NK-92 (cell line): ENCODE data around the gene MINDY4.

ENCODE experiments used
- DNase-seq: peaks from one replicate; lab custom pipeline; 2025; ENCODE audit not compliant: unreplicated experiment; lab: John Stamatoyannopoulos, UW

MINDY4 gene

GRCh38 chr7:30898411-30898810 is 127.2 kb downstream of the MINDY4 start:
- DNase-seq, result no peak

- no peak for DNase-seq
Measured at GRCh38 chr7:30899066-30899465, 127.8 kb downstream of the MINDY4 start.

- no peak for DNase-seq
Measured at GRCh38 chr7:30899630-30900029, 128.4 kb downstream of the MINDY4 start.

DNA sequence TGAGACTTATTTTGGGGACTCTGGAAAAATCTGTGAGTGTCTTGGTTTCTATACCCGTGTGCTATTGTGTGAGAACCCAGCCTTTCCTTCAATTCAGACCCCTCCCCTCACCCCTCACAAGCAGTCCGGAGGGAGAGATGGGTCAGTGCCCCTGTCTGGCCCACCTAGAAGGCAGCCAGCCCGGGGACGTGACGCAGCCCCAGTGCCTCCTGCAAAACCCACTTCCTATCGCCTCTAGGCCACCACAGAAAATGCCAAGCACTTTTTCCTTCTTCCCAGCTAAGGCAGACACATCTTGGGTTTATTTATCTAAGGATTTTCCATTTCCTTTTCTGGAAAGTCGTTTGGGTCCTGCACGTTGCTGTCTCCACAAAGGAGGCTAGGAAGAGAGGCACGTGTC is 128.8 kb downstream of the MINDY4 start:
- DNase-seq, result no peak

- DNase-seq, result no peak
Measured at GRCh38 chr7:30900803-30901362, 129.7 kb downstream of the MINDY4 start.

GRCh38 chr7:30901856-30902255 is 130.6 kb downstream of the MINDY4 start:
- no peak for DNase-seq

GRCh38 chr7:30902466-30902865 is 131.2 kb downstream of the MINDY4 start:
- no peak for DNase-seq

GRCh38 chr7:30903146-30903545 is 131.9 kb downstream of the MINDY4 start:
- DNase-seq, result no peak

DNA sequence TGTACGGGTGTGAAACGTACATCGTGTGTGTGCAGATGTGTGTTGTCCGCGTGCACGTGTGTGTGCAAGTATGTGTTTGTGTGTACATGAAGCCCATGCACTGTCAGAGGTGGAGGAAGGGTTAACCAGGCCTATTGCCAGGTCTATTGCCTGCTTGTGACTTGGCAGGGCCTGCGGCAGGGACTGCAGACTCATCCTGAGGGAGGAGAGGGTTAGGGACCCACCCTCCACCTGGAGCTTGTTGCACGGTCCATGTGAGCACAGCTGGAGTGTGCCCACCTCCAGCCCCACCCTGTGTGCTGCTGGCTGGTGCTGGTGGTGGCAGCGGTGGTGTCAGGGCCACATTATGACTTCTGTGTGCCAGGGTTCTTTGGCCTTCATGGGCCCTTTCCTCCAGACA is 133.3 kb downstream of the MINDY4 start:
- no peak for DNase-seq

DNA sequence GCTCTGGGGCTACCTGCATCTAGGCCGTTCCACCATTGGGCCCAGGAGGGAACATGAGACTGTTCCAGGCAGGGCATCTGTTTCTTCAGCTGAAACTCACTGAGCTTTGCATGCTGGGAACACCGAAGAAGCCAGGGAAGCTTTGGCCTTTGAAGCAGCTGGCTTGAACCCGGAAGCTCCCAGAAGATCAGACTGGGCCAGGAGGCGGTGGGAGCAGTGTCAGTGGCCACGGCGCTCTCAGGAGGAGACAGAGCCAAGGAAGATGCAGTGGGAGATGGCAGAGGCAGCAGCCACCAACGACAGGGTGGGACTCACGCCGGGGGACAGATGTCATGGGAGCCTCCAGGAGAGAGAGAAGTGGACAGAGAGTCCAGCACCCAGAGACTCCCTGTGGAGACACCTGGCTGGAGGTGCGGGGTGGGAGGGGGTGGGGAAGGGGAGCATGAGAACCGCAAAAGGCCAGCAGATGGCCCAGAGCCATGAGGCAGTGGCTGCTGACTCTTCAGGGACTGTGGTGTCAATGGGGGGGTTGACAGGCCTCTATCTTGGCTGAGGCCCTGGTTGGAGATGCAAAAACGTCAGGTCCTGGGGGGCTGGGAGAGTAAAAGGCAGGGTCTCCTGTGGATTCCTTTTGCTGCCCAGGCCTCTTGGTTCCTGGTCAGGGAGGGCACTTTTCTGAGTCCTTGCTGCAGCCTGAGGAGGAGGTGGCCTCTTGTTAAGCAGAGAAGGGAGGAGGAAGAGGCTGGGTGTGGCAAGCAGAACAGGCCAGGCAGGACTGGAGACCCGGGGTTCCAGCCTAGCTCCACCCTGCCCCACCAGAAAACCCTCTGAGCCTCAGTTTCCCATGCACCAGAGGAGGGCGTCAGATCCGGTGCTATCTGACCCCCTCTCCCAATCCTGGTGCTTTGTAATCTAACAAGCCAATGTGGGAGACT is 134.1 kb downstream of the MINDY4 start:
- DNase-seq, result no peak

DNA sequence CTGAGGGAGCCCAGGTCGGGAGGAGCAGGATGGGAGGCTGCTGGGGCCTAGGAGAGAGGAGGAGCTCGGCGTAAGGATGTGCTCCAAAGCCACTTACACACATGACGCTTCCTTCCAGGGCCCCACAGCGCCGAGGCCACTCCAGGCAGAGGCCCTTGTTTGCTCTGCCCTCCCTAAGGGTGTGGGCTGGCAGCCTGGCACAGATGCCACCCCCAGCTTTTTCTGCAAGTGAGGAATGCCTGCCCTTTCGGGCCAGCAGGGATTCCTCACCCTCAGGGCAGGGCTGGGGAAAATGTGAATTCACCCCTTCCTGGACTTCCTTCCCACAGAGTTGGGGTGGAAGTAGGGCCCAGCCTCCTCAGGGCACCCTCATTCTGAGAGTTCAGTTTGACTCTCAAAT is 134.8 kb downstream of the MINDY4 start:
- no peak for DNase-seq

GRCh38 chr7:30906515-30907240 is 135.5 kb downstream of the MINDY4 start:
- no peak for DNase-seq

GRCh38 chr7:30907527-30908267 is 136.5 kb downstream of the MINDY4 start:
- no peak for DNase-seq

- no peak for DNase-seq
Measured at GRCh38 chr7:30908681-30909080, 137.5 kb downstream of the MINDY4 start.

GRCh38 chr7:30909431-30909830 is 138.2 kb downstream of the MINDY4 start:
- DNase-seq, result no peak

GRCh38 chr7:30910411-30911073 is 139.3 kb downstream of the MINDY4 start:
- DNase-seq, result no peak

- DNase-seq, result no peak
Measured at GRCh38 chr7:30911133-30911532, 139.9 kb downstream of the MINDY4 start.

- DNase-seq, result no peak
Measured at GRCh38 chr7:30911561-30911969, 140.3 kb downstream of the MINDY4 start, which contains the start of gene AQP1. AQP1 (plus strand) TSS chr7:30911853; CDS start chr7:30911910, 57 bp downstream.

DNA sequence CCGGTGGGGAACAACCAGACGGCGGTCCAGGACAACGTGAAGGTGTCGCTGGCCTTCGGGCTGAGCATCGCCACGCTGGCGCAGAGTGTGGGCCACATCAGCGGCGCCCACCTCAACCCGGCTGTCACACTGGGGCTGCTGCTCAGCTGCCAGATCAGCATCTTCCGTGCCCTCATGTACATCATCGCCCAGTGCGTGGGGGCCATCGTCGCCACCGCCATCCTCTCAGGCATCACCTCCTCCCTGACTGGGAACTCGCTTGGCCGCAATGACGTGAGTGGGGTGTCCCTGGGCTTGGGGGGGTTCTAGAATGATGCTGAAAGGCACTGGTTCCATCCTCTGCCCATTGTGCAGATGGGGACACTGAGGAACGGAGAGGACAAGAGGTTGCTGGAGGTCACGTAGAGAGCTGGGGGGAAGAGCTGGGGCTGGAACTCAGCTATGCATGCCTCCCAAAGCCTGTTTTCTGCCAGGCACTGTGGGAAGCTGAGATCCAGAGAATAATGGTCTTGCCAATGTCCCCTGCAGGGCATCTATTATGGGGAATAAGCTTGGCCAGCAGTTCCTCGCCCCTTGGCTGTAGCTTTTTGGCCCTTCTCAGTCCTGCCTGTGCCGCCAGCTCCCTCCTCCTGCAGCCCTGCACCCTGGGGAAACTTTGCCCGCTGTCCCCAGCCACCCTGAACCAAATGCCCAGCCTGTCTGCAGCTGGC is 141.0 kb downstream of the MINDY4 start:
- no peak for DNase-seq

DNA sequence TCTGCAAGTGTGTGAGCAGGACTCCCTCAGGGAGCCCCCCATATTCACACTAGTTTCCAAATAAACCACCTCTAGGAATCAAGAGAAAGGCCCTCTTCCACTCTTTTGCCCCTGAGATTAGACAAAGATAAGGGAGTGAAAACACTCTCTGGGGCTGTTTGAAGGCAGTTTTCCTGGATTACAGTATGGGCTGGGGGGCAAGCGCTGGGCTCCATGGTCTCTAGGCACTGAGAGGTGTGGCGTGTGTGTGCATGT is 141.4 kb downstream of the MINDY4 start:
- DNase-seq, result no peak
